OCI-LY7 (cell line): ENCODE results near the gene LRRC74A. TPM values are rescaled to one million over a fixed set of nuclear protein-coding genes. Genes with fewer than 3 reads are reported as not detected.

Source experiments
- BruUV-seq: library from RNA; stranded (reverse); fragments of 400-500 nt; replicated peaks from 2 replicates; lab custom pipeline; 2021; lab: Mats Ljungman, UMichigan
- CTCF ChIA-PET: fragments of 300-600 bp; sonication (Branson Sonifier 250); formaldehyde crosslinking; loops from one replicate; lab custom pipeline; 2022; ENCODE audit warnings: antibody characterized with exemption; ENCODE audit not compliant: unreplicated experiment; lab: Charles Lee
- POLR2A ChIA-PET: fragments of 300-600 bp; sonication (Branson Sonifier 250); formaldehyde crosslinking; loops from one replicate; lab custom pipeline; 2022; ENCODE audit warnings: antibody characterized with exemption; lab: Charles Lee
- DNase-seq: peaks from one replicate; pipeline ENCODE4 v3.0.0-alpha.2; 2015; ENCODE audit warnings: low spot score
- H2AFZ ChIP-seq: fragments of 200-600 bp; sonication (generic), shearing (Covaris generic); 2 replicates; pipeline ENCODE4 v1.6.1; 2014; ENCODE audit warnings: mild to moderate bottlenecking, antibody characterized with exemption, low read length, moderate library complexity
- H3K27ac ChIP-seq: fragments of 200-600 bp; sonication (generic); 2 replicates; pipeline ENCODE4 v1.5.1; 2014; ENCODE audit warnings: mixed run types, low read depth, mild to moderate bottlenecking, moderate library complexity, low read length, inconsistent platforms; ENCODE audit not compliant: poor library complexity, severe bottlenecking
- H3K36me3 ChIP-seq: fragments of 200-600 bp; sonication (generic); 2 replicates; pipeline ENCODE4 v1.6.1; 2014; ENCODE audit warnings: mild to moderate bottlenecking, antibody characterized with exemption, low read length, moderate library complexity, mixed read lengths; ENCODE audit not compliant: insufficient read depth
- H3K4me1 ChIP-seq: fragments of 200-600 bp; sonication (generic); 2 replicates; pipeline ENCODE4 v1.5.1; 2014; ENCODE audit warnings: mild to moderate bottlenecking, low read length; ENCODE audit not compliant: insufficient read depth, poor library complexity, severe bottlenecking
- H3K4me2 ChIP-seq: fragments of 200-600 bp; sonication (generic); 2 replicates; pipeline ENCODE4 v1.6.1; 2014; ENCODE audit warnings: mild to moderate bottlenecking, low read length
- H3K4me3 ChIP-seq: fragments of 200-600 bp; sonication (generic); 2 replicates; pipeline ENCODE4 v1.5.1; 2014; ENCODE audit warnings: mild to moderate bottlenecking, low read depth, low read length; ENCODE audit not compliant: poor library complexity, severe bottlenecking
- H3K79me2 ChIP-seq: fragments of 200-600 bp; sonication (generic); 2 replicates; pipeline ENCODE4 v1.6.1; 2016; ENCODE audit warnings: low read depth, mild to moderate bottlenecking, low read length, moderate library complexity, mixed read lengths; ENCODE audit not compliant: insufficient read depth
- H3K9me2 ChIP-seq: fragments of 200-600 bp; sonication (generic); 2 replicates; pipeline ENCODE4 v1.6.1; 2016; ENCODE audit warnings: mild to moderate bottlenecking, low read length, mixed read lengths; ENCODE audit not compliant: insufficient read depth
- H3K9me3 ChIP-seq: fragments of 200-600 bp; sonication (generic); 2 replicates; pipeline ENCODE4 v1.6.1; 2014; ENCODE audit warnings: mild to moderate bottlenecking, mixed run types, low read length, mixed read lengths
- H4K20me1 ChIP-seq: fragments of 200-600 bp; sonication (generic); 2 replicates; pipeline ENCODE4 v1.6.1; 2014; ENCODE audit warnings: mild to moderate bottlenecking, antibody characterized with exemption, low read length, moderate library complexity, mixed read lengths; ENCODE audit not compliant: insufficient read depth
- EZH2phosphoT487 ChIP-seq: fragments of 200-600 bp; sonication (generic); IDR thresholded peaks from 2 replicates; pipeline ENCODE4 v1.6.1; 2018; ENCODE audit warnings: low read depth, borderline replicate concordance, mild to moderate bottlenecking, mixed run types, antibody characterized with exemption, low read length, moderate library complexity, mixed read lengths
- intact Hi-C: fragments of 100-400 bp; cut with micrococcal nuclease; formaldehyde crosslinking; loops from one replicate; pipeline ENCODE4 v1.10.0; 2022; ENCODE audit not compliant: unreplicated experiment
- total RNA-seq, 2 experiments: library from RNA; depleted of rRNA in 1 of 2; stranded (reverse); fragments of >200 nt in 1 of 2; shearing (Covaris generic) in 1 of 2; gene quantifications; 2 replicates each; pipeline ENCODE4 v1.2.3, GENCODE V29; 2014 to 2022
- TF ChIP-seq, protein P1 (sequence below): fragments of 200-600 bp; sonication (generic); conservative IDR thresholded peaks from 2 replicates; pipeline ENCODE4 v1.5.1; 2014; ENCODE audit warnings: mild to moderate bottlenecking, antibody characterized with exemption, low read length, moderate library complexity, mixed read lengths

The LRRC74A gene
- total RNA-seq, 2 experiments from 2014 or later: not detected

DNA sequence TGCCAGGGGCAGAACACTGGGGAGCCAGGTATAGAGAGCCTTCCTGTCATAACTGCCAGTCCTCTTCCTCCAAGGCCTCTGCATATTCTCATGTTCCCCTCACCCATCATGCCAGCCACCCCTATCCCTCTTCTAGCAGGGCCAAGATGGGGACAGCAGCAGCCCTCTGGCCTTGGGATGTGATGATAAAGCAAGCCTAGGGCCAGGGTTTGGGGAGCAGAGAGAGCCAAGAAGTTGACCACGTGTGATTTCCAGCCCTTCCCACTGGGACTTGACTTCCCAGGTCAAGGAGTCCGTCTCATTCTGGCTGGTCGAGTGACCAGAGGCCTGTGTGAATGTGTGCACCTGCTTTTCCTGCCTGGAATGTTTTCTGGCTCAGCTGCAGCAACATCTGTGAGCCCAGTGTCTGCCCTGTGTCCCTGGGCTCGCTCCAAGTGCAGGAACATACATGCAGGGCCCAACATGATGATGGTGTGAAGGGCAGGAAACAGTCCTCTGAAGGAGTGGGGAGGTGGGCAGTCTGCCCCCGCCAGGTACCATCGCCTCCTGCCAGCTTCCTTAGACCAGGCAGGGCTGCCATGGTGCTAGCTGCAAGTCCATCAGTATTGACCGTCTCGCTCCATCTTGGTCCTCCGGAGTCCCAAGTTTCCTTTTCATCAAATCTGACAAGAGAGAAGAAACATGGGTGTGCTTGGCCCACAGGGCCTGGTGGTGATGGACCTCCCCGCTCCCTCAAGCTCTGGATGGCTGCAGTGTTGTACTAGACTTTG, 43.9 kb upstream of the LRRC74A start:
- Histone ChIP-seq H4K20me1 (no peaks in the 10 kb centered on the region), H3K4me3 (no peak overlapping the region), H3K36me3 (peaks cover 24% of the 10 kb centered on the region), H3K79me2 (no peaks in the 10 kb centered on the region), H3K27ac (no peak overlapping the region), H2AFZ (no peak overlapping the region), H3K4me2 (no peak overlapping the region), H3K9me2 (no peaks in the 10 kb centered on the region), H3K9me3 (no peaks in the 10 kb centered on the region), H3K4me1 (no peaks in the 10 kb centered on the region)
- intact Hi-C loops: no loop called here
- POLR2A ChIA-PET: no interaction called here
- DNase-seq: no peak
- CTCF ChIA-PET: no interaction called here
- BruUV-seq: no TSS peak
- TF ChIP-seq EZH2phosphoT487: no peak
- TF ChIP-seq, protein P1, sequence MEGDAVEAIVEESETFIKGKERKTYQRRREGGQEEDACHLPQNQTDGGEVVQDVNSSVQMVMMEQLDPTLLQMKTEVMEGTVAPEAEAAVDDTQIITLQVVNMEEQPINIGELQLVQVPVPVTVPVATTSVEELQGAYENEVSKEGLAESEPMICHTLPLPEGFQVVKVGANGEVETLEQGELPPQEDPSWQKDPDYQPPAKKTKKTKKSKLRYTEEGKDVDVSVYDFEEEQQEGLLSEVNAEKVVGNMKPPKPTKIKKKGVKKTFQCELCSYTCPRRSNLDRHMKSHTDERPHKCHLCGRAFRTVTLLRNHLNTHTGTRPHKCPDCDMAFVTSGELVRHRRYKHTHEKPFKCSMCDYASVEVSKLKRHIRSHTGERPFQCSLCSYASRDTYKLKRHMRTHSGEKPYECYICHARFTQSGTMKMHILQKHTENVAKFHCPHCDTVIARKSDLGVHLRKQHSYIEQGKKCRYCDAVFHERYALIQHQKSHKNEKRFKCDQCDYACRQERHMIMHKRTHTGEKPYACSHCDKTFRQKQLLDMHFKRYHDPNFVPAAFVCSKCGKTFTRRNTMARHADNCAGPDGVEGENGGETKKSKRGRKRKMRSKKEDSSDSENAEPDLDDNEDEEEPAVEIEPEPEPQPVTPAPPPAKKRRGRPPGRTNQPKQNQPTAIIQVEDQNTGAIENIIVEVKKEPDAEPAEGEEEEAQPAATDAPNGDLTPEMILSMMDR: no peak

DNA sequence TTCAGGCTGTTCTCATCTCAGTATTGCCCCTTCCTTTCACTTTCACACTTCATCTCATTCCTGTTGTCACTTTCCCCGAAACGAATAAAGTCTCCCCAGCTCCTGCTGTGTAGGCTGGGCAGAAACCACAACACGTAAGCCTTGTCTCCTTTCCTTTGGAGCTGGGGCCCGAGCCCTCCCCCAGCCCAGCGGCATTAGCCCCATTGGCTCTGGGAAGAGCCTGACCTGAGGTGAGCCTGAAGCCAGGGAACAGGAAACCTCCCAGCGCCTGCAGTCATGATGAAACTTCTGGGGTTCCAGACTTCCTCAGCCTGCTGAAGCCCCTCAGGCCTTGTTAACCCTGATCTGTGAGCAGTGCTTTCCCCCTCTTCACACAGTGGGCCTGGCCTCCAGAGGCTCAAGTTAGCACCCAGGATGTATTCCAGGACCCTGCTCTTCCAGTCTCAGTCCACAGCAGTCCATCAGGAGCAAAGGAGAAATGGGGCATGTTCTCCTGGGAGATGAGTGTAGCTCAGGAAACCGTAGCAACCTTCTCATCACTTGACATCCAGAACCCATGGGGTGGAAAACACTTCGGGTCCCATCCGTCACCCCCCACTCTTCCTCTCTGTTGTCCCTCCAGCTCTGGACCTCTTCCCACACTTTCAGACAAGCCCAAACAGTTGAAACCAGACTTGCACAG, 43.2 kb upstream of the LRRC74A start:
- no peak for TF ChIP-seq EZH2phosphoT487
- TF ChIP-seq, protein P1: no peak
- no peaks in the 10 kb centered on the region for H3K9me3 ChIP-seq

More for the DNA sequence above, 43.2 kb upstream of the LRRC74A start:
- ChIA-PET POLR2A (interaction anchor here (1.1 kb wide), 1 partner anchor 17 kb away, joined by 3 read pairs; no protein-coding TSS in a partner anchor), CTCF (interaction anchor here (1.2 kb wide), 1 partner anchor 77 kb away, joined by 4 read pairs; no protein-coding TSS in a partner anchor)
- Histone ChIP-seq H3K4me3 (no peak overlapping the region), H3K9me2 (no peaks in the 10 kb centered on the region), H3K79me2 (no peaks in the 10 kb centered on the region), H3K4me2 (no peak overlapping the region), H4K20me1 (no peaks in the 10 kb centered on the region), H3K4me1 (no peaks in the 10 kb centered on the region), H2AFZ (no peak overlapping the region), H3K27ac (no peak overlapping the region), H3K36me3 (peaks cover 31% of the 10 kb centered on the region)
- BruUV-seq: no TSS peak
- intact Hi-C loops: no loop called here
- no peak for DNase-seq
